LoVo (cell line): ENCODE data around the gene NOL7.

ENCODE experiments used
- DNase-seq: peaks from one replicate; pipeline ENCODE4 v3.0.0-alpha.2; 2016; ENCODE audit warnings: low spot score

The NOL7 gene

GRCh38 chr6:13614926-13615791 is at the start of gene NOL7:
NOL7 (plus strand) TSS chr6:13615335; CDS start chr6:13615359, 24 bp downstream.
- DNase-seq = peak; percentile 98

- DNase-seq = no peak
Measured at GRCh38 chr6:13565921-13566320, 49.2 kb upstream of the NOL7 start.

- DNase-seq = no peak
Measured at GRCh38 chr6:13566500-13566899, 48.6 kb upstream of the NOL7 start.

- no peak for DNase-seq
Measured at GRCh38 chr6:13568970-13569369, 46.2 kb upstream of the NOL7 start.

GRCh38 chr6:13572240-13572639 is 42.9 kb upstream of the NOL7 start:
- DNase-seq = no peak

DNA sequence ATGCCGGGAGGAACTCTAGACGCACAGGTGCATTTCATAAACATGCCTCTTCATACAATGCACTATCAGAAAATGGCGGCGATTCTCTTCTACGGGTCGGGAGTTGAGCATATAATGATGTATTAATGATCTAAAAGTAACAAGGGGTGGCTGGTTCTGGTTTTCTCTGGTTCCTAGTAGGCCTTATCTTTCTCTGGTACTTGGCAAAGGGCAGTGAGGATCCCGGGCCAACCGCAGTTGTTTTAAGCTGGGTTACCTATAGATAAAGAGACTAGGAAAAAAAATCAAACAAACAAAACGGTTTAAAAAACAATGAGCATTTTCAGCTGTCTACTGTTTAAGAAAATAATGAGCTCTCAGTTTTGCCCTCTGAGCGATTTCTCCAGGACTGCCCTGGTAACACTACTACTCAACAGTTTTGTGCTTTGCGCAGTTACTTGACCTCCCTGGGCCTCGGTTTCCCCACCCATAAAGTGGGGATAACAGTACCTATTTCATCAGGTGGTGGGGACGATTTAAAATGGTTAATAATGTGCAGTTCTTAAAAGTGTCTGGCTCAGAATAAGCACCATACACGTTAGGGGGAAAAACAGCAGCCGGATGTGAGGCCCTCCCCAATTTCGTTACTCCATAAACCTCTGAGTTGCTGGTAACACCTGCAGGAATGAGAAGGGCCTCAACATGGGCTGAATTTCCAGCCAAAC is 42.0 kb upstream of the NOL7 start:
- DNase-seq = no peak

GRCh38 chr6:13573669-13574110 is 41.4 kb upstream of the NOL7 start:
- DNase-seq = peak; percentile 54

GRCh38 chr6:13574149-13574570 is 41.0 kb upstream of the NOL7 start:
- DNase-seq = peak; percentile 96

- DNase-seq = peak; percentile 87
Measured at GRCh38 chr6:13574571-13575376, 40.4 kb upstream of the NOL7 start, which contains the start of gene SIRT5. SIRT5 (plus strand) TSS chr6:13574601; CDS start chr6:13584111, 9,510 bp downstream.

DNA sequence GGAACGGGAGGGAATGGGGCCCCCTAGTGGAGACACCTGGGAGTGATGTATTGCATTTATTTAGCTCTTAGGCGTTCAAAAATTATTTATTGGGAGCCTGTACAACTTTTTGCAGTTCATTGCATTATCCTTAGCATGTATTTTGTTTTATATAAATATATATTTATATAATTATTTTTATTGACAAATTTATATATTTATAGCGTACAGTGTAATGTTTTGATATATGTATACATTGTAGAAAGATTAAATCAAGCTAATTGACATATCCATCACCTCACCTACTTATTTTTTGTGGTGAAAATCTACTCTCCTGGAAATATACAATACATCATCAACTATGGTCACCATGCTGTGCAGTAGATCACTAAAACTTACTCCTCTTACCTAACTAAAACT is 39.8 kb upstream of the NOL7 start:
- no peak for DNase-seq

DNA sequence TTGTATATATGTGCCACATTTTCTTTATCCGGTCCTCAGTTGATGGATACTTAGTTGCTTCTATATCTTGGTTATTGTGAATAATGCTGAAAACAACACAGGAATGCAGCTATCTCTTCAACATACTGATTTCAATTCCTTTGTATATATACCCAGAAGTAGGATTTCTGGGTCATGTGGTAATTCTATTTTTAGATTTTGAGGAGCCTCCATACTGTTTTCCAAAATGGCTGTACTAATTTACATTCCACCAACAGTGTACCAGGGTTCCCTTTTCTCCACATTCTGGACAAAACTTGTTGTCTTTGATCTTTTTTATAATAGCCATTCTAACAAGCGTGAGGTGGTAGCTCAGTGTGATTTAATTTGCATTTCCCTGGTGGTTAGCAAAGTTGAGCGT is 39.1 kb upstream of the NOL7 start:
- no peak for DNase-seq

DNA sequence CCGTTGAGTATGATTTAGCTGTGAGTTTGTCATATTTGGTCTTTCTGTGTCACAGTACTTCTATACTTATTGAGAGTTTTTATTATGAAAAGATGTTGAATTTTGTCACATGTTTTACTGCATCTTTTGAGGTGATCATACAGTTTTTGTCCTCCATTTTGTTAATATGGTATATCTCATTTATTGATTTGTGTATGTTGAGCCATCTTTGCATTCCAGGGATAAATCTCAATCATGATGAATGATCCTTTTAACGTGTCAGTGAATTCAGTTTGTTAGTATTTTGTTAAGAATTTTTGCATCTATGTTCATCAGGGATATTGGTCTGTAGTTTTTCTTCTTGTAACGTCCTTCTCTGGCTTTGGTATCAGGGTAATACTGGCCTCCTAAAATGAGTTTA is 37.2 kb upstream of the NOL7 start:
- DNase-seq = no peak

DNA sequence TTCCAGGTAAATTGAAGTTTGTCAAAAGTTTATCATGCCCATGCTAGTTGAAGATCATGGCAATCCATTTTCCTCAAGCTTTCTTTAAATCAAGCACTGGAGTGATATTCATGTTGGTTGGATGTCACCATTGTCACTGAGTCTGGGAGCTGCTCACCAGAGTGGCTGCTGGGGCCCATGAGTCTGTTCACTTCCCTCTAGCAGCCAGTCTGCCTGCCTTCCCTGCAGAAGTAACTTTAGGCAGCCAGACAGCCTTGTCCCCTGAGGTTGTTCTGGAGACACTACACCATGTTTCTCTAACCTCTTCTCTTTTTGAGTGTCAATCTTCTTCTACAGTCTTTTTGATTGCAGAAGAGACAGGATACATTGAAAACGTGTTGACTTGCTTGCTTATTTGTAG is 35.2 kb upstream of the NOL7 start:
- no peak for DNase-seq

DNA sequence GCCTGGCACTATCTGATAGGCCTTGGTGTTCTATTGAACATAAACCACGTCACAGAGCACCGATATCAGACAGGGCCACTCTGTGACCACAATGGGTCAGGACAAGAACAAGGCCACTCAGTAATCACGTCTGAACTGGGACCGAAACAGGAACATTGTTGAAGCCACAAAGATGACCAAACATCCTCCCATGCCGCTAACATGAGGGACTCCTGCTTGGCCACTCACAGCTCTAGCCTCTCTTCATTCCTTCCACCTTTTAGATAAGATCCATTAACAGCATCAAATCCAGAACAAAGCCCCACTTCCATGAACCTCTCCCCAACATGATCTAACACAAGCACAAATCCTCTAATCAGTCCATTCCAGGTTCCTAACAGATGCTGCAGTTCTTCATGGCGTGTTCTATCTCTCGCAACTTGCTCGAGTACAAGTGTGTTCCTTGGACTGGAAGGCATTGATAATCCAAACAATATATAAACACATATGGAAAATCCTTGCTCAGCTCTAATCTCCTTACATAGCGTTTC is 33.4 kb upstream of the NOL7 start:
- no peak for DNase-seq

DNA sequence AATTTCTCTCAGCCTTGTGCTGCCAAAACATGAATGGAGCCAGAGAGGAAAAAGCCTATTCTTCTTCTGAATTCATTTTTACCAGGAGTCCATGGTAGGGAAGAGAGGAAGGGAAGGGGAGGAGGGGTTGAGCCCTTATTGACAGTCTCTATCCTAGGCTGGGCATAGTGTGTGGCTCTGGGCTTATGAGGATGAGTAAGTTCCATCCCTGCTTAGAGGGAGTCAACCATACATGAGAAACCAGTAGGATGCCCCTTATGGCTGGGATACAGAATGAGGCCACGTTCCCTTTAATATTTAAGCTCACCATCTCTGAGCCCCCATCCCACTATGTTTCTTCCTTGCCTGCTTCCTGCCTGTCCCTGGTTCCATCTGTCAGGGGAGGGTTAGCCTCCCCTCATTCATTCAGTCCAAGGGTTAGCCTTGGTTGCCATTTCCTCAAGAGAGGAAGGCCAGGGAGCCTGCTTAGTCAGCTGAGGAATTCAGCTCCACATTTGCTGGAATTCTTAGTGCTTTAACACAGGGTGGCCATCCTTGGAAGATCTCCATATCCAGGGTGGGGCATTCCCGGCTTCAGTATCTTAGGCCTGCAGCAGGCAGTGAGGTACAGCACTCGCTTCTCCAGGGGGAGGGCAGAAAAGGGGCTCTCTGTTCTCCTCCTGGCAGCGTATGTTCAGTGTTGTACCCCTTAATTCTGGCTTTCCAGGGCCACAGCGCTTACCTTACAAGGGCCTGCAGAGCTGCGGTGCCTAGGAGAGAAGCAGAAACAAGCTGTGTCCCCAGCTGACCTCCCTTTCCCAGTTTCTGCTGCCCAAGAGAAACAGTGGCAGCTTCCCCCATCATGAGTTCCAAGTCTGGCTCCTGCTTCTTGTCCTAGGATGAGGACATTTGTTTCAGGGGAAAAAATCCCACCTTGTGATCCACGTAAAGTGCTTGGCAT is 28.3 kb upstream of the NOL7 start:
- no peak for DNase-seq

- no peak for DNase-seq
Measured at GRCh38 chr6:13589801-13590200, 25.3 kb upstream of the NOL7 start.

GRCh38 chr6:13590574-13591153 is 24.5 kb upstream of the NOL7 start:
- no peak for DNase-seq

GRCh38 chr6:13591205-13591921 is 23.8 kb upstream of the NOL7 start:
- no peak for DNase-seq

DNA sequence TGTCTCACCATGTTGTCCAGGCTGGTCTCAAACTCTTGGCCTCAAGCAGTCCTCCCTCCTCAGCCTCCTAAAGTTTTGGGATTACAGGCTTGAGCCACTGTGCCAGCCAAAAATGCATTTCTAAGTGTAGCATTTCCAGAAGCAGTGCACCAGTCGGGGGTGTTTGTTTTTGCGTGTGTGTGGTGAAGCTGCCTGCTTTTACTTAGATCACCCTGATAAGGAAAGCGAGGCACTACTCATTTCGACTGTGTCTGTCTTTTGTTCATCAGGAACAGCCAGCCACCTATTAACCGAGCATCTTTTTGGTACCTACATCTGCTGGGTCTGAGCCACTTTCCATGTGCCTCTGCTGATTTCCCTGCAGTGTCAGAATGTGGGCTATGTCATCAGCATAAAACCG is 22.0 kb upstream of the NOL7 start:
- no peak for DNase-seq

DNA sequence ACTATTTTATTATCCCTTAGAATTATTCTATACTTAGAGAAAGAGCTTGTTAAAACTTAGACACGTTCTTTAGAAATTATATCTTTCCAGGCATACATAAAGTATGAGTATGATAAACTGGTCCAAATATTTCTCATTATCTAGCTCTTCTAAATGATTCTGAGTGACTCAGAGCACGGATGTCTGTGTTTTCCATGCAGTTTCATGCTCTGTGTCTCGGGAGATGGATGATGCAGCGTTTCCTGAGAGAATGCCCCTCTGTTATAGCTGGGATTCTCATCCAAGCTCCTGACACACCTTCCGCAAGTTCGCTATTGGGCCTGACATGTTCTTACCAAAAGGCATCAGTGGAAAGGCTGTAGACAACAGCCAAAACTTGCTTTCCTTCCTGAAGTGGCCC is 21.4 kb upstream of the NOL7 start:
- DNase-seq = no peak
